IPS DF 4.7 (cell line): ENCODE data around the gene ARL3.
"Not testable (repeated sequence)": the region's sequence is repeated elsewhere in the genome, so short reads cannot be mapped to it uniquely, and the experiment has no call there.

Experiments
- DNase-seq: peaks from one replicate; pipeline ENCODE4 v3.0.0-alpha.2; 2013; ENCODE audit warnings: low spot score; ENCODE audit errors: extremely low read depth

Gene ARL3

GRCh38 chr10:102673819-102674511 lies 40.2 kb downstream of the ARL3 start:
- DNase-seq = no peak

DNA sequence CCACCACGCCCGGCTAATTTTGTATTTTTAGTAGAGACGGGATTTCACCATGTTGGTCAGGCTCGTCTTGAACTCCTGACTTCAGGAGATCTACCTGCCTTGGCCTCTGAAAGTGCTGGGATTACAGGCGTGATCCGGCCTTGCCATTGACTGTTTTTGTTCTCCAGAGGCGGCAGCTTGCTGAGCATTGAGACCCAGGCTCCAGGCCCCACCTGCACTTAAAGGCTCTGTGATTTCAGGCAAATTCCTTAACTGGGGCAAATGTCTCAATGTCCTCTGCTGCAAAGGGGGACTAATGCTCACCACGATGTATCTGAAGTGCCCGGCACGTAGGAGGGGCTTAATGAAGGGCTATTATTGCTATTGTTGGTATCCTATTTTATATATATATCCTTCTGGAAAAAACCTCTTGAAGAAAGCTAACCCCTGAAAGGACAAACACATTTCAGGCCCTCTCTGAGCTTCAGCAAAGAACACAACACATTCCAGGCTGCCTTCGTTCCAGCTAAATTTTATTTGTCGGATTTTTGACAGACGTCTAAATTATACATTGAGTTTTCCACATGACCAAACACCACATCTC lies 40.9 kb downstream of the ARL3 start:
- DNase-seq = no peak

DNA sequence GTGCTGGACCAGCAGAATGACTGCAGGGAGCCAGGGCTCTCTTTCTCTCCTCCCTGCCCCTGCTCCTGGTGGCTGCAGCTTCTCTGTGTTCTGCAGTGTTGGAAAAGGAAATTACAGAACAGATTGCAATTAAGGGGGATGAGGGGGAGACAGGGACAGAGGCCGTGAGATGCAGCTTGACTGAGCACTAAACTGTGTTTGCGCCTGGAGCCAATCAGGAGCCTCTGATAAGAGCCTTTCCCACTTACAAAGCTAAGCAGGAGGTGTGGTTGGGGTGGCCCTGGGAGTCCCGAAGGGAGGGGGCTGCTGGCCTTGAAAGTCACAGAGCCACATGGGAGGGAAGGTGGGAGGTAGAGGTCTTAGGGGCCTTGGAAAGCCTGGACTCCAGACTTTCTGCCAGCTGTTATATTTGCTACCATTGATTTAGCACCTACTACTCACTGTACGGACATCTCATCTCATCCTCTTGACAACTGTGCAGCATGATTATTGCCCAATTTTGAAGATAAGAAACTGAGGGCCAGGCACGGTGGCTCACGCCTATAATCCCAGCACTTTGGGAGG lies 43.2 kb downstream of the ARL3 start:
- DNase-seq = no peak

GRCh38 chr10:102670065-102670670 lies 44.0 kb downstream of the ARL3 start:
- no peak for DNase-seq

DNA sequence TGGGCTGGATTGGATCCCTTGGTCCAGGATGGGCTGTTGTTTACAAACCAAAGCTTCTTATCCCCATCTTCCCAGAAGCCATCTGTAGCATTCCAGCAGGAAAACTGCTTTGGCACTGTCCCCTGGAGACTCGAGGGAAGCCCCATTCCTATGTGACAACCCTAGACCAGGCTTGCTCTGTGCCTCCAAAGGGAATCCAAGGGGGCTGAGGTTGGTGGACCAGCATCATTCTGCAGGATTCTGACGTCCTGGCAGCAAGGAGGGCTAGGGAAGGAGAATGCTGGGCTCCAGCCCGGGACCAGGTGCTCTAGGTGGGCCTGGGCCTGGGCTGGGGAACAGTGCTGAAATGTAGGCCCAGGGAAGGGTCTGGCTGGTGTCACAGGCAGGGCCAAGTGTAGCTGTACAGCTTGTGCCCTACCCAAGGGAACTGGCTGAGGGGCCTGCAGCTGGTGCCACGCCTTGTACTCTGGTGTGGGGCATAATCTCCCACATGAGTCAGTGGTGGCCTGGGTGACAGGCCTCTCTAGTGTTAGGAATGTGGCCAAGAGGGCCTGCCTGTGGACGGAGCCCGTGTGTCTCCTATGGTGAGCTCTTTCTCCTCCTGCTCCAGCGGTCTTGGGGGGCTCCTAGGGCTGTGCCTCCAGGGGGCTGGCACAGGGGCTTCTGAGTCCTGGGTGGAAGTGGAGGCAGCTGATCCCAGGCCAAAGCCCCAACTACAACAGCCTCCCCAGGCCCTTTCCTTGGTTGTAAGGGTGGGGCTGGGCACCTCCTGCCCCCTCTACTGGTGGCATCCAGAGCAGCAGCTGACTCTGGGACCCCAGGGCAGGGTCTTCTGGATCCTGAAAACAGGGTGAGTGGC lies 44.8 kb downstream of the ARL3 start:
- DNase-seq = no peak

DNA sequence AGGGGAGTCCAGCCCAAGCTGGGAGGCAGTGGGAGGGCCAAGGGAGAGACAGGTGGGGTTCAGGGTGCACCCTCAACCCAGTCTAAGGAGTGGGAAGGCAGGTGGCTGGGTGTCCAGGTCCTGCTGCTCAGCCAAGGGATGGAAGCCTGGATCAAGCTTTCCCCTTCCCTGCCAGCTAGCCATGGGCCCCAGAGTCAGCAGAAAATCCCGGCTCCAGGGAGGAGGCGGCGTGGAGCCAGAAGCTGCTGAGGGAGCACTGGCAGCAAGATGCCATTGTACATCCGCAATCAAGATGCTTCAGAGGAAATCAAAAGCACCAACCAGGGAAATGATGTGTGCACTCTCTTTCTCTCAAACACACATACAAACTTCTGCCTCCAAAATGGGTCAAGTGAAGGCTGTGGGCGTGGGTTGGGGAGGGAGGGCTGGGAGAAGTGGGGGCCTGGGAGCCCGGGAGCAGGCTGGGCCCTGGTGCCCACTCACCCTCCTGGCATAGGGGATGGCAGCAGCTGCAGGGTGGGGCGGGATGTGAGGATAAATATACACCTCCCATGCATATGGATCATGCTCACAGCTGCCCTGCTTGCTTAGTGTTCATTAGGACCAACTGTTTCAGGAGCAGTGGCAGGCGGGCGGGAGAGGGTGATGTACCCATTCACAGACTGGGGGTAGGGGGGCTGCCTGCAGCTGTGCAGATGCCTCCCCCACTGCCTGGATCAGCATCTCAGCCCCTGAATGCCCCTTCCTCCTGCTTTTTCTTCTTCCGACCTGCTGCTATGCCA lies 45.7 kb downstream of the ARL3 start:
- no peak for DNase-seq

DNA sequence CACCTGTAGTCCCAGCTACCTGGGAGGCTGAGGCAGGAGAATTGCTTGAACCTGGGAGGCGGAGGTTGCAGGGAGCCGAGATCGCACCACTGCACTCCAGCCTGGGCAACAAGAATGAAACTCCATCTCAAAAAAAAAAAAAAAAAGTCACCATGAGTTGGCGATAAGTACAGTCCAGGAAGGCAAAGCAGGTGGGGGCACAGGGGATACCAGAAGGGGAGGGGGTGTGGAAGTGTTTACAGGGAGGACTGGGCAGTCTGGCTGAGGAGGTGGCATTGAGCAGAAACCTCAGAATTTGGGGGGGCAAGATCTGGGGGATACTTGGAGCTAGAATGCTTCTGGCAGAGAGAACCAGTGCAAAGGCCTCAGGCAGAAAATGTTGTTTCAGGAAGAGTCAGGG lies 46.8 kb downstream of the ARL3 start:
- DNase-seq = not testable (repeated sequence)

GRCh38 chr10:102665904-102666509 lies 48.2 kb downstream of the ARL3 start:
- no peak for DNase-seq

- no peak for DNase-seq
Measured at GRCh38 chr10:102661658-102662028, 52.6 kb downstream of the ARL3 start.

DNA sequence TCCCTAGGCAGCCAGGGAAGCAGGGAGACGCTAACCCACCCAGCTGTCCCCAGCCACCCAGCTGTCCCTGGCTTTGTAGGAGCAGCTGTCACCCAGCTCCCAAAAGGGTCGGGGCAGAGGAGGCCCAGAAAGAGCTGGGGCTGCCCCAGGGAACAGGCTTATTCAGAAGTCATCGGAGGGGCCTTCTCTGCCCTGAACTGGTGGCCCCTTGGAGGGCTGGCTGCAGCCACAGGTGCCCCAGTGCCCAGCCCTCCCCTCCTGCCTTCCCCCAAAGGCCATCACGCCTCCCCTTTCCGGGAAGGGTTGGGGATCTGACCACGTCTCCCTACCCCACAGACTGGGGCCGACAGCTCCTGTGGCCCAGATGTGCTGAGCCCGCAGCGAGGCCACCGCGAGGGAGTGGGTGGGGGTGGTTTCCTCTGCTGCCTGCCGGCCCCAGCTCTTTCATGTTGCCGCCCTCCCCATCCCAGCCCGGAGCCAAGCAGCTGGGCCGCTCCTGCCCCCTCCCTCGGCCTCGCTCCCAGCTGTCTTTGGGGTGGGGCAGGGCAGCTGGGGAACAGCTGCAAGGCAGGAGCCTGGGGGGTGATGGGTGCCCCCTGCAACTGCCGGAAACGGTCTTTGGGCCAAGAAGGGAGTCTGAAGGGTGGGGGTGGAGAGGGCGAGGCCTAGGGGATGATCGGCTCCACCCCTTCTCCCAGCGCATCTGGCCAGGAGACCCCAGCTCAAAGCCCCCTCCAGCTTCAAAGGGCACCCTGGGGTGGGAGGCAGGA lies 53.1 kb downstream of the ARL3 start:
- no peak for DNase-seq

DNA sequence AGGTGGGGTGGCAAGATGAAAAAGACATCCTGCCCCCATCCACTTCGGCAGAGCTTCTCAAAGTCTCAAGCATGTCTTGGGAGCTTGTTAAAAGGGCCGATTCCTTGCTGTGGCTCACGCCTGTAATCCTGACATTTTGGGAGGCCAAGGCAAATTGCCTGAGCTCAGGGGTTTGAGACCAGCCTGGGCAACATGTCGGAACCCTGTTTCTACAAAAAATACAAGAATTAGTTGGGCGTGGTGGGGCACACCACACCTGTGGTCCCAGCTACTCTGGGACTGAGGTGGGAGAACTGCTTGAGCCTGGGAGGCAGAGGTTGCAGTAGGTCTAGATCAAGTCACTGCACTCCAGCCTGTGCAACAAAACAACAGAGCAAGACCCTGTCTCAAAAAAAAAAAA lies 55.4 kb downstream of the ARL3 start:
- DNase-seq = no peak

DNA sequence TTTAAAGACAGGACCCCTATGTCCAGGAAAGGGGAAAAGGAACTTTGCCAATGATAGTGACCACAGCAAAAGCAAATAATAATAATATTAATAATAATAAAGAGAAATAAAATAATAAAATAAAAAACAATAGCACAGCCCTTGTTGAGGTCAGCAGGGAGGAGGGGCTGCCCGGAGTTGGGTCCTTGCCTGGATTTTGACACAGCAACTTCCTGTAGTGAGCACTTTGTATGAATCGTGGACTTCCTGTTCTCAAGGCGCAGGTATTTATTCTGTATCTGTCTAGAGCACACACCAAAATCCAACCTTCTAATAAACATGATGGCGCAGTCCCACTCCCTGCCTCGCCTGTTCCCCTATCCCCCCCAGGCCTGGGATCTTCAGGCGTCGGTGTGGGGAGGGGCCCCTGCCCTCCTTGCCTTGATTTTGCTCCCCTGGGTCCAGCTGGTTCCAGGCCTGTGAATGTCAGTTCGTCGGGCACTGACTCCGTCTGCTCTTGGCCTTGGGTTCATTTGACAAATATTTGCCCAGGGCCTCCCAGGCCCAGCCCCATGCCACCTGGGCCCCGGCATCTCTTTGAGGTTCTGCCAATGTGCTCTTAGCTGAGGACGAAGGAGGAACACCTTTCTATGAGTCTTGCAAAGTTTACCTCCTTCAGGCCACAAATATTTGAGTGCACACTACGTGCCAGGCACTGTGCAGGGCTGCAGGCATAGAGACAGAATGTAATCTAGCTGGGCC lies 56.0 kb downstream of the ARL3 start:
- no peak for DNase-seq

- no peak for DNase-seq
Measured at GRCh38 chr10:102657451-102657850, 56.7 kb downstream of the ARL3 start.

- DNase-seq = no peak
Measured at GRCh38 chr10:102656791-102657371, 57.3 kb downstream of the ARL3 start.

DNA sequence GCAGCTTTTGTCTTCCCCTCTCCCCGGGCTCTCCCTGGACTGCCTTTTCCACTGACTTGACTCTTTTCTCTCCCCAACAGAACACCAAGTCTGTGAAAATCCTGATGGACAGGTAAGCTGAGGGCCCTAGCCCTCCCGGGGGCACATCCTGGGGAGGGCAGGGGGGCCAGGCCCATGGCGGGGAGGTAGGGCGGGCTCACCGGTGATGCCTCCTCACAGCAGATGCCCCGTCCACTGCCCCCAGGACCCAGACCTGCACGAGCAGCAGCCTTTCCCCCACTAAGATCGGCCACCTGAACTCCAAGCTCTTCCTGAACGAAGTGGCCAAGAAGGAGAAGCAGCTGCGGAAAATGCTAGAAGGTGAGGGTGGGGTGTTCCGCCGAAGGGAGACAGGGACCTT lies 58.2 kb downstream of the ARL3 start:
- DNase-seq = no peak

- no peak for DNase-seq
Measured at GRCh38 chr10:102654969-102655368, 59.2 kb downstream of the ARL3 start.

GRCh38 chr10:102654566-102654965 lies 59.6 kb downstream of the ARL3 start:
- DNase-seq = no peak

GRCh38 chr10:102653060-102653459 lies 61.1 kb downstream of the ARL3 start:
- DNase-seq = no peak
